NCI-H748 treated with DMSO at 0.1 percent for 48 hours (cell line): ENCODE measurements around the gene SPOCD1.
A peak's percentile ranks its signal among the peaks of the same experiment; 100 is the strongest.

ENCODE experiments used
- DNase-seq: peaks from one replicate; lab custom pipeline; 2025; lab: John Stamatoyannopoulos, UW

The SPOCD1 gene

DNA sequence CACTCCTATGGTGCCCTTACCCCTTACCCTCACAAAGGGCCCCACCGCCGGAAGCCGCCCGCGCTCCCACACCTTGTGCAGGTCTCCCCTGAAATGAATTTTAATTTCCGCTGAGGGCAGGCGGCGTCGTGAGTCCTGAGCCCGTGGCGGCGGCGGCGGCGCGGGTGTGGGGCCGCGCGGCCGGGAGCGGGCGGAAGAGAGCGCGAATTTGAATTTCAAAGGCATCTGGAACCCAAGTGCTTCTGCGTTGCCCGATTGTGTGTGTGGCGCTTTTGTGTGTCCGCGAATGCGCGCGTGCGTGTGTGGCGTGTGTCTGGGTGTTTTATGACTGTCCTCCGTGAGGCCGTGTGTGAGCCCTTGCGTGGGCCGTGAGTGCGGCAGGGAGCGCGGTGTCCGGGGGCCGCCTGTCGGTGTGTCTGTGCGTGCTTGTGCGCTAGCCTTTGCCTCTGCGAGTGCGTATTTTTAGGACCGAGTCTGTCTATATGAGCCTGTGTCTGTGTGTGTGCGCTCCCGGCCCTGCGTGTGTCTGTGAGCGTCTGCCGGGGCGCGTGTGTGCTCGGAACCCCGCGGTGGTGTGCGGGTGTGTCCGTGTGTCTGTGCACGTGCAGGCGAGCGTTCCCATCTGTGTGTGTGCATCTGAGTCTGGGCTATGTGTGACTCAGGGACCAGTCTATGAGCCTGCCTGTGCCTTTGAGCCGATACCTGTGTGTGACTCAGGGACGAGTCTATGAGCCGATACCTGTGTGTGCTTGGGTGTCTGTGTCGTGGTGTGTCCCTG, 43.7 kb downstream of the SPOCD1 start:
- DNase-seq, result no peak

- no peak for DNase-seq
Observed at GRCh38 chr1:31769720-31770390, 46.0 kb downstream of the SPOCD1 start.

- DNase-seq, result no peak
Observed at GRCh38 chr1:31768939-31769704, 46.7 kb downstream of the SPOCD1 start.

- DNase-seq, result no peak
Observed at GRCh38 chr1:31768407-31768907, 47.4 kb downstream of the SPOCD1 start.

DNA sequence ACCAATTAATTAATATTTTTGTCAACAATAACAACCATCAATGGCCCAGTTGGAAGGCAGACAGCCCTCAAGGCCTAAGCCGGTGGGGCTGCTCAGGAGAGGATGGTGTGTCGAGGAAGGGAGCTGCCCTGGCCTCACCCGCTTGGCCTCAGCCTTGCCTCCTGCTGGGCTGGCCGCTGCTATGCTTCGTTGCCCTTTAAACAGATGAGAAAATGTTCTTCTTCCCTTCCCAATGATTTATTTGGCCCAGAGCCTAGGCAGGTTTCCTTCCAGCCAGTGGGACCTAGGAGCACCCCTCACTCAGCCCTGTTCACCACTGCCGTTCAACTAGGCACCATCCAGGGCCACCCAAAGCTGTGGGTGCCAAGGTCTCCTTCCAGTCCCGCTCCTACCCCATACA, 48.6 kb downstream of the SPOCD1 start:
- DNase-seq, result no peak

DNA sequence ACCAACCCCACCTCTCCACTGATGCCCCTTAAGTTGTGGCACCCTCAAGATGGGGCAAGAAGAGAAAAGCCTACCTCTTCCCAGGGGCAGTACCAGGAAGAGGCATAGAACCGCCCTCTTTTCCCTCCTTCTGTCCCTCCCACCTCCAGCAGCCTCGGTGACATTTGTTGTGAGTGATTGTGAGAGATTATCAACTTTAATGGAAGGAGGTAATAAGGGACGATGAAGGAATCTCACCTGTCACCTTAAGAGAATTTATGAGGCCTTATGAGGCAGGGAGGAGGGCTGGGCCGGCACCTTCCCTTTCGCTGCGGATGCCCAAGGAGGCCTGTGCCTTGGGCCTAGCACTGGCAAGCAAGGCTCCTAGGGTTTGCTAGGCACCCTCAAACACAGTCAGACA, 50.3 kb downstream of the SPOCD1 start:
- no peak for DNase-seq

- DNase-seq, result peak; percentile 41
Observed at GRCh38 chr1:31765041-31765467, 50.8 kb downstream of the SPOCD1 start.

DNA sequence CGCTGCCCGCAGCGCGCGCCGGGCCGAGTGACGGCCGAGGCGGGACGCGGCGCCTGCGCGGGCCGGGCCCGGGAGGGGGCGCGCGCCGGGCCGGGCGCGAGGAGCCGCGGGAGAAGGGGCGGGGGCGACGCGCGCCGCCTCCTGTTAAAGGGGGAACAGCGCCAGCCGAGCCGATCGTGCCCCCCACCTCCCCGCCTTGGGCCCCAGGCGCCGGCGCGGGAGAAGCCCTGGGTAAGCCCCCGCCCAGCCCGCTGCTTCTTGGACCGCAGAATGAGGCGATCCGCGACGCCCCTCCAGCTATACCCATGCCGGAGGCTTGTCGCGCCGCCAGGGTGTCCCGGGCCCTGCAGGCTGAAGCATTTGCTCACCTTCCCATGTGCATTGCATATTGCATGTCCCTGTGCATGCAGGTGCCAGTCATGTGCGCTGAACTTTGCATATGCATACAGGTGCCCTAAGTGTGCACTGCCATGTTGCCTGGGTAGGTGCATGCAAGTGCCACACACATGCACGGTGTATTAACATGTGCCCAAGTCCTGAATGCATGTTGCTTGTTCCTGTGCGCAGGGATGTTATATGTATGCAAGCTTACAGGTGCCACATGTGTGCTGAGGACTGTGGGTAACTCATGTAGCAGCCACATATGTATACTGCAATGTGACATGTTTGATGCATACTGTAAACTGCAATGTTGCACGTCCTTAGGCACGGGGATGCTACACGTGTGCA, 51.3 kb downstream of the SPOCD1 start, which contains the start of gene ADGRB2:
ADGRB2 (minus strand) TSS at position 29 of the 729 bp plus-strand sequence. CDS start 7,119 bp downstream, outside the sequence.
- no peak for DNase-seq

DNA sequence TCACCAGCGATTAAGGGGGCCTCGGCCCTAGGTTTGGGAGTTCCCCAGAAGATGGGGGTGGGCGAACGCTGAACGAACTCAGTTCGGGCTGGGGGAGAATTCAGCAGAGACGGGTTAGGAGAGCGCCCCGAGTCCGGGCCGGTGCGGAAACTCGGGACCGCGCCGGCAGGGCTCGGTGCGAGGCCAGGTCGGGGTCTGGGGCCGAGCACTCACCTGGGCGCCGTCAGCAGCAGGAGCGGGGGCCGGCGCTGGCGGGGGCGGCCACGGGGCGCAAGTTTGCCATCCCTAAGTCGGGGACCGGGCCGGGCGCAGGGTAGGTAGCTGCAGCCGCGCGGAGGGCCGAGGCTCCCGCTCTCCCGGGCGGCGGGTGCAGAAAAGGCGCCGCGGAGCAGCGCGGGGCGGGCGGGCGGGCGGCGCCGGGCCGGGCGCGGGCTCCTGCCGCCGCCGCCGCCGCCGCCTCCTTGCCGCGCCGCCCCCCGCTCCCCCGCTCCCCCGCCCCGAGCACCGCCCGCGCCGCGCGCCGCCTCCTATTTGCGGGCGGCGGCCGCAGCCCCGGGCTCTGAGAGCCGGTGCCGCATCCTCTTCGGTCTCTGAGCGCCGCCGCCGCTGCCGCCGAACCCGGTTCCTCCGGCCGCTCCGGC, 52.0 kb downstream of the SPOCD1 start:
- DNase-seq, result no peak

GRCh38 chr1:31762726-31763670, 52.8 kb downstream of the SPOCD1 start:
- DNase-seq, result peak; percentile 37

DNA sequence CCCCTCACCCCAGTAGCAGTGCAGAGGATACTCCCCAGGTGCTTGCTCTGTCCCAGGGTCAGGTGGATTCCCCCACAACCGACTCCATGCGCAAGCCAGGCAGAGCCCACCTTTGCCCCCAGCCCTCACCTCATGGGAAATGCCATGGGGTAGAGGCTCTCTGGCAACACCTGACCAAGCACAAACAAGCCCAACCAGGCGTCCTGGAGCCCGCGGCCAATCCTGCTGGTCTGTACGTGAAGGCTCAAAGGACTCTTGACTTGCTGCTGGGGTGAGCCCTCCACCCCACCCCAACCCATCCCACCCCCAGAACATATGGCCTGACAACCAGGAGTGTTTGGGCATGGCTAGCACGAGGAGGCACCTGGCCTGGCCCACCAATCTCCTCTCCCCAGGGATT, 53.5 kb downstream of the SPOCD1 start:
- DNase-seq, result no peak

DNA sequence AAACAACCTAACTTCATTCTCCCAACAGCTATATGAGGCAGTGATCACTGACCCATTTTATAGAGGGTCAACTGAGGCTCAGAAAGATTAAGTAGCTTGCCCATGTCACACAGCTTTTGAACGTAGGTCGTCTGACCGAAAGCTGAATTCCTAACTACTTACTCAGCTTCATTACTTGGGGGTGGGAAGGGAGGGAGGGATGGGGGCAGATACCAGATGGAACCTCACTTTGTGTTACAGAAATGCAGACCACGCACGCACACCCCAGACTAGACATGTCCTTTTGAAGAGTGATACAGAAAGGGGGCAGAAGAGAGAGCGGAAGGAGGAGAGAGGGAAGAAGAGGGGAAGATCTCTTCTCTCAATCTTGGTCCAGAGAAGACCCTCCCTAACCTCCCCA, 53.9 kb downstream of the SPOCD1 start:
- no peak for DNase-seq

DNA sequence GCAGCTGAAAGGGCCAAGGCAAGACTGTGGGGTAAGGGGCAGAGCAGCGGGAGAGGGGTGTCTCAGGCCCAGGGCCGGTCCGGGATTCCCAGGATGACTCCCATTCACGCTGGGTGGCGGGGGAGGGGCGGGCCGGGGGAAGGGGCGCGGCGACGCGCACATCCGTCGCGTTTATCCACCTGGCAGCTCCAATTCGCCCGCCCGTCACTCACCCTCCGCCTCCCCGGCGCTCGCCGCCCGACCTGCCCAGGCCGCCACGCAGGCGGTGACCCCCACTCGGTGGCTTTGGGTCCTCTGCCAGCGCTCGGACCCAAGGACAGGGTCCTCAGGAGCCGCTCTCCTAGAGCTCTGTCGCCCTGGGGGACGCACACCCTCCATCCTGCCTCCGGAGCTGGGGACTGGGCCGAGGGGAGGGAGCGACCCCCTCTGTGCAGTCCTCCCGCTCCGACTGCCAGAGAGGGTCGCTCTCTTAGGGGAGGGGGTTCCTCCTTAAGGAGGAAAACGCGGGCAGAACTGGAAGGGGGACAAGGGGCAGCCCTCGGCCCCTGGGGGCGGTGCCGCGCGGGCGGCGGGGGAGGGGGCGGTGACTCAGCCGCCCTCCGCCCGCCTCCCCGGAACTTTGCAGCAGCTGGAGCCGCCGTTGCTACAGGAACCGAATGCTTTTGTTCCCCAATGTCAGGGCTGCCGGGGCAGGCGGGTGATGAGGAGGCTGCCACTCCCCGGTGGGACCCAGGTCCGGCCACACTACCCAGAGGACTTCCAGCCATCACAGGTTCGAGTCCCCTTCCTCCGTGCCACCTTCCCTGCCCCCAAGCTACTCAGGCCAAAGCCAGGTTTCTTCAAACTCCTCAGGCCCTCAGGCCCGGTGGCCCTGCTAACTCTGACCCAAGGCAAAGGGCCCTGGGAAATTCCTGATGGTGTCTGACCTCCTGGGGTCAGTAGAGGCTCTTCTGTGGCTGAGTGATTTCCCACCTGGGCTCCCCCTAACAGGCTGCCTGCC, 55.1 kb downstream of the SPOCD1 start:
- DNase-seq, result peak; percentile 23

- DNase-seq, result no peak
Observed at GRCh38 chr1:31759298-31760023, 56.4 kb downstream of the SPOCD1 start.

DNA sequence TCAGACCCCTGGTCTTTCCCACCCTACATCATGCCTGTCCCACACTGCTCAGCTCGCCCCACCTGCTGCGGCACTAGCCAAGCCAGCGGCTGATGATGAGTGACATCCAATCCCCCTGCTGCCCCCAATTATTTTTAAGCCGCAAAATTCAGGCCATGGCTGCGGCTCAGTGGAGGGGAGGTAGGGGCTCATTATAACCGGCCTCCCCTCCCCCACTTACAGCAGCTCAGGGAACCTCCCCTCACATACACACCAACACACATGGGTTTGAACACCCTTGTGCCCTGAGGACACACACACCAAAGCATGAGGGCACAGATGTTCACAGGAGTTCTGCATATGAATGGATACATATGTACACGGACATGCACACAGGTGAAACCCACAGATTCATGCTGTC, 57.0 kb downstream of the SPOCD1 start:
- no peak for DNase-seq

GRCh38 chr1:31757989-31758388, 57.8 kb downstream of the SPOCD1 start:
- DNase-seq, result no peak

GRCh38 chr1:31757204-31757679, 58.6 kb downstream of the SPOCD1 start:
- DNase-seq, result no peak

- DNase-seq, result no peak
Observed at GRCh38 chr1:31756578-31756977, 59.2 kb downstream of the SPOCD1 start.
